GM19240 (cell line): Measurements from ENCODE around the gene NLRC5.

ENCODE experiments used
- DNase-seq: peaks from one replicate; pipeline ENCODE4 v3.0.0; 2011; ENCODE audit warnings: low spot score; ENCODE audit not compliant: insufficient read length

NLRC5 gene

DNA sequence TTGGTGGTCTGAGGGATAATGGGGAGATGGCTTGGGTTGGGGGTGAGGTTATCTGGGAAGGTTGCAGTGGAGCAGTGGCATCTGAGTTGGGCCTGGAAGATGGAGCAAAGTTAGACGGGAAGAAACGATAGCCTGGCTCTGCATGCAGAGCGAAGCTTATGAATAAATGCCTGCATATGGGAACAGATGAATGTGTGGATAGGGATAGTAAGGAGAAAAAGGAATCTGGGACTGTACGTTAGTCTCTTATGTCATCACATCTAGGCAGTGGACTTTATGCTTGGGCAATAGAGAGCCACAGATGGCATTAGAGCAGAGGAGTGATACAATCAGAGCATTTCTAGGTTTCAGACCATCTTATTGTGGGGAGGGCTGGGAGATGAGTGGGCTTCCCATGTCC, 136.0 kb downstream of the NLRC5 start:
- no peak for DNase-seq

DNA sequence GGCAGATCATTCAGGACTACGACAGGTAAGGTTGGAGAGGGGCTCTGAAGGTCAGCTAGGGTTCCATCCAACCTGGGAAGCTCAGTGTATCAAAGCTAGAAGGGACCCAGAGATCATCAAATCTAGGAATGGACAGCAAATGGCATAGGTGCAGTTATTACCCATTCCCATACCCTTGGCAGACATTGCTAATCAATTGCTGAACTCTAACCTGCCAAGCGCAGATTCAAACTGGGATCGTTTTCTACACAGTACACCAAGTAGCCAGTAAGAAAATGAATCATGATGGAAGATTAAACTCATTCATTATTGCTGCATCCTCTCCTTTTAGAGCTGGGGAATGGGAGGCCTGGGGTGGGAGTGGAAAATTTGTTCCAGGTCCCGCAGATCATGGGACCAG, 136.6 kb downstream of the NLRC5 start:
- no peak for DNase-seq

DNA sequence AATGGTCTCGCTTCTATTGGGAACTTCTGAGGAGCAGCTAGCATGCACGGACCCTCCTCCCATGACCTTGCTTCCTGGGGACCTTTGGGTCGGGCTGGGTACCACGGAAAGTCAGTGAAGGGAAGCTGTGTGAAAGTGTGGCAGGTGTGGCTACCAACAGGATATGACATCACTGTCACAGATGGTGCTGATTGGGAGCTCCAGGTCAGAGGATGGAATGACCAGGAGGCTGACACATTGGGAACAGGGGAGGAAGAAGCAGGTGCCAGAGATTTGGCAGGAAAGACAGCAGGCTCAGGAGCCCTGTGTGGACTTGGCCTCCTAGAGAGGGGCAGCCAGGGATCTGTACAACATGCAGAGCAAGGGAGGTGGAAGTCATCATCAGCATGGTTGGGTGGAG, 137.1 kb downstream of the NLRC5 start:
- DNase-seq = no peak

DNA sequence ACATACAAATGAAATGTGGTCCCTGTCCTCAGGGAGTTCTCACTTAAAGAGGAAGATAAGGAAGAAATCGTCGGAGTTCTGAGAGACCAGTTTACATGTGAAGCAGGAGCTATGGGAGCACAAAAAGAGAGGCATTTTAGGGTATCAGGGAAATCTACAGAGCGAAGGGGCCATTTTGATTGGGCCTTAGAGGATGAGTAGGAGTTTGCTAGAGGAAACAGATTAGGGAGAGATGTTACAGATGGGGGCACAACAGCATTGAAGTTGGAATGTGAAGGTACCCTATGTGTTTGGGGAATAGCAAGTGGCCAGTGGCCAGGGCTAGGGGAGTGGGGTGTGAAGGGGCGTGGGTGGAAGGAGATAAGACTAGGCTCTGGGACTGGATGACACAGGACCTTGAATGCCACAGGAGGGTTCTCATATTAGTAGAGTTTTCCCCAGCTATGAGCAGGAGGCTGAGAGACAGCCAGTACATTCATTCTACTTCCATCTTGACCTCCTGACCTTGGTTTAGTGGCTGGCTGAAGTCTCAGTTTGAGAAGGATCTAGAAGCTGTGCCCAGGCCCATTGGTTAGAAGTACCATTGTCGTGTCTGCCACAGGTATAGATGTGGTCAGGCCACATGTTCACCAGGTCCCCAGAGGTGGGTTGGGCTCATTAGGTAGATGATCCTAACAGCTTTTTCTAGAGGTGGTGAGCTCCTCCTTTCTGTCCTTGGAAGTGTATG, 137.8 kb downstream of the NLRC5 start:
- DNase-seq = no peak

DNA sequence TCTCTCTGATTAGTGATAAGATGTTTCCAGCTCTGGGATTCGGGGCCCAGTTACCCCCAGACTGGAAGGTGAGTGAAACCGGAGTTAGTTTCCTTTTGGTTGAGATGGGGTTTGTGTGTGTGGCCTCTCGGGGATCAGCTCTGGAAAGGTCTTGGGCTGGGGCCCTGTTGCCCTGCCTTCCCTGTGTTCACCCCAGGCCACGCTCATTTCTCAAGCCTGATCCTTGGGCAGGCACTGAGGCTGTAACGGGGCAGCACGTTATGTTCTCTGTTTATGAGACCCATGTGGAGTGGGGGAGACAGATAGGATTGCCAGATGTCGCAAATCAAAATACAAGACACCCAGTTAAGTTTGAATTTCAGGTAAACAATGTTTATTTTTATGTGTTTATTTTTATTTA, 138.5 kb downstream of the NLRC5 start:
- DNase-seq = no peak

DNA sequence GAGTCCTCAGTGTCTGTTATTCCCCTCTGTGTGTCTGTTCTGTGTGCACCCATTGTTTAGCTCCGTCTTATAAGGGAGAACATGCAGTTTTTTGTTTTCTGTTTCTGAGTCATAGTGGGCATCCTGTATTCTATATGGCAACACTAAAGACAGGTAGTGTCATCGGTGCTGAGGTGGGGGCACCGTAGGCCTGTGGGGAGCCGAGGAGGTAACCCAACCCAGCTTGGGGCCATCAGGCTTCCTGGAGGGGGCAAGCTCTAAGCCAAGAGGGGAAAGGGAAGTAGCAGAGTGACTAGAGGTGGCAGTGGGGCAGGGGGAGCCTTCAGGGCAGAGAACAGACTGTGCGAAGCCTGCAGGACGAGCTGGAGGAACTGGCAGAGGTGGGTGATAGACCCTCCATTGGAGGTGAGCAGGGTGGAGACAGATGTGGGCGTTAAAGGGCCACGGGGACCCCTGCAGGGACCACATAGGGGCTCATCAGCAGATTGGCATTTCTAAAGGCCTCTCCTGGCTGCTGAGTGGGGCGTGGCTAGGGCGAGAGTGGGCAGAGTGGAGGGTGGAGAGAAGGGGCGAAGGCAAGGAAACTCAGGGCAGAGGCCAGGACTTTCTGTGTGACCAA, 139.5 kb downstream of the NLRC5 start:
- no peak for DNase-seq

DNA sequence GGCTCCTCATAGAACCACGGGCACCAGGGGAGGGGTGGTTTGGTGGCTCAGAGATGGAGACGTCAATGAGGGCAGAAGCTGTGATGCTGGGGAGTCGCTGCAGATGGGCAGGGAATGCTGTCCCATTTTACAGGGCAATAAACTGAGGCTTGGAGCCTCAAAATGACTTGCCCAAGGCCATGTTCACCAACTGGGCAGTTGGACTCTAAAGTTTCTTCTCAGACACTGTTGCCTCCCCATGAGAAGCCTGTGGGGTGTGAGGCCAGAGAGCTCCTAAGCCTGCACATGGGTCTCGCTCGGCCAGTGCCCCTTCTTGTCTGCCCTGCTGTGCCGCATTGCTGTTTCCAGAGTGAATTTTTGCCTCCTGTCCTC, 141.6 kb downstream of the NLRC5 start:
- DNase-seq = no peak

DNA sequence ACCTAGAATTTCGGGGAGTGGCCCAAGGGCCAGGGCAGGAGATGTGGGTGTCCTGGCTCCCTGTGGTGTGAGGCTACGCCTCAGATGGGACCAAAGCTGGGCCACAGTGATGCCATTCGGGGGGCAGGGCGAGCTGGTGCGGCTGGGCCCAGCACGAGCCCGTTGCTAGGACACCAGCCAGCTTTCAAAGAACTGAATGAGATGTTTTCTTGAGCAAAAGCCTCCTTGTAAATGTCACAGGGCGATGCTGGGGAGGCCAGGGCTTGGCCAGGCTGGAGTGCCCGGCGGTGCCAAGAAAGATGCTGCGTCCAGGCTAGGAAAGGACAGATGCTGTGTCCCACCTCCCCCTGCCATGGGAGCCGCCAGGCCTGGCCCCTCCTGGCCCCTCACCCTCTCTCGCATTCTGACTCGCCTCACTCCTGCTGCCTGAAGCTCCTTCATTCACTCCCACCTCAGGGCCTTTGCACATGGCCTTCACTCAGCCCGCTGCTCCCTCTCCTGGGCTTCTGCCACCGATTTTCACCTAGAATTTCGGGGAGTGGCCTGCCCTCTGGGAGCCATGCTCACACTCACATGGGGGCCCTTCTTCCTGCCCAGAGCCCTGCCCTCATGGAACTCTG, 142.1 kb downstream of the NLRC5 start:
- DNase-seq = no peak

DNA sequence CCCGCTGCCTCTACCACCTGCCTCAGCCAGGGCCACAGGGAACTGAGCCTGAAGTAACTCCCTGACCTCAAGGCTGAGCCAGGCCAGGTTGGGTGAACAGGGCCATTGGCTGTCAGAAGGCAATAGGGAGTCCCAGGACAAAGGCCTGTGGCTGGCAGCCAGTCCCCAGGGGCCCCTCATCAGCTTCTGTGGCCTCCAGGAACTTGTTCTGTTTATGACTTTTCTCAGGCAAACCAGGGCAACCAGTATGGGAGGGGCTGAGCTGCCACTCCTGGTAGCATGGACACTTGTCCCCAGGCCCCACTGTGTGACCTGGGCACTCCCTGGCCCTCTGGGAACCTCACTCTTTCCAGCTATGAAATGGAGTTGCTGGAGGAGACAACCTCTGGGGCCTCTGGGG, 143.1 kb downstream of the NLRC5 start:
- no peak for DNase-seq

DNA sequence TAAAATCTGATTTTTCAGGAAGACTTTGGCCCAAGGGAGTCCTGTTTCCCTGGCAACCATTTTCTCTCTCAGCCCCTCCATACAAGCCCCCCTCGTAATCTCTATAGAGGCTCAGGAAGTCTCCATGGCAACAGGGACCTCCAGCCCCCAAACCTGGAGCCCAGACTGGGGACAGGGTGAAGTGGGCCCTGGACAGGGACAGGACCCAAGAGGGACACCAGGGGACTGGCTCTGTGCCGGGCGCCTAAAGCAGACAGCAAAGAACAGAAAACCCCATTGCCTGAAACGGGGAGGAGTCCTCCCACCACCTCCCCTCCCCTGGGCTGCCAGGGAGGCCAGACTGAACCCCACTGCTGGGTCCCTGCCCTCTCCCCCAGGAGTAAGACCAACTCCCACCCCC, 143.7 kb downstream of the NLRC5 start:
- no peak for DNase-seq
